Measurements from ENCODE around the gene ZNF143. TPM values are rescaled to one million over a fixed set of nuclear protein-coding genes. Genes with fewer than 3 reads are reported as not detected.

The ZNF143 gene
- total and polyA plus RNA-seq, 2 of the 4 experiments (the other 2 are of a cell fraction): 23.8 to 49.6 TPM

- dilution Hi-C loops (cut with HindIII; ENCODE audit: low sequenced_read_pairs, unreplicated experiment) (no loop called here), in situ Hi-C loops (cut with MboI; ENCODE audit: low sequenced_read_pairs) (no loop called here), intact Hi-C loops (cut with micrococcal nuclease) (no loop called here)
- DNase-seq: no peak
- H3K9me3 ChIP-seq (ENCODE audit: control insufficient read depth, insufficient read depth, low read length): no peaks in the 10 kb centered on the region
- H3K27ac ChIP-seq (ENCODE audit: insufficient read depth, low read length): no peak overlapping the region
- no peak overlapping the region for H3K23ac ChIP-seq (ENCODE audit: low read depth, low read length)
- no peak overlapping the region for H4K8ac ChIP-seq (ENCODE audit: low read depth in 2 of 2, low read length in 2 of 2)
- H3K9me1 ChIP-seq (ENCODE audit: insufficient read depth, low read length): peaks cover 3% of the 10 kb centered on the region
- ChIA-PET CTCF (interaction anchor here (0.7 kb wide), 1 partner anchor 39 kb away, joined by 3 read pairs; no protein-coding TSS in a partner anchor), POLR2A (ENCODE audit: unreplicated experiment) (interaction anchor here (0.6 kb wide), 1 partner anchor 781 kb away, joined by 3 read pairs; no protein-coding TSS in a partner anchor)
- H4K5ac ChIP-seq (ENCODE audit: low read depth, low read length): no peak overlapping the region
- no peak overlapping the region for H2BK20ac ChIP-seq (ENCODE audit: low read depth, low read length)
- H3K9ac ChIP-seq (ENCODE audit: low read depth, low read length): no peak overlapping the region
- peaks cover 7% of the 10 kb centered on the region for H3K4me1 ChIP-seq (ENCODE audit: control insufficient read depth, insufficient read depth, low read length)
- TF ChIP-seq MXI1 (IDR thresholded peaks at IDR 0.05; ENCODE audit: borderline replicate concordance, low read depth, low read length) (no peak), MAFK (IDR thresholded peaks at IDR 0.05; ENCODE audit: low read depth, low read length) (peak; percentile 34; the same call in 1 of the 2 replicates)
- no peaks in the 10 kb centered on the region for H4K20me1 ChIP-seq (ENCODE audit: insufficient read depth, low read length)
- BruUV-seq (replicated peaks): no TSS peak
- H2AK9ac ChIP-seq (replicated peaks; ENCODE audit: low read depth, low read length, poor library complexity): no peak overlapping the region
- H3K79me1 ChIP-seq (ENCODE audit: low read depth in 1 of 2, low read length in 2 of 2): peaks cover 0 to 7% of the 10 kb centered on the region in 2 experiments; a peak in 3 of 4 replicates
- no peak overlapping the region for H3K4ac ChIP-seq (ENCODE audit: low read depth, low read length)
- H3K14ac ChIP-seq (replicated peaks; ENCODE audit: low read depth, low read length): no peak overlapping the region
- WGBS, 2 experiments (ENCODE audit: extremely low coverage in 2 of 2, insufficient read length in 1 of 2): no CpG with 5 or more reads among the region's 1 CpG
- no peak overlapping the region for H3K56ac ChIP-seq (ENCODE audit: extremely low read depth, insufficient read depth, low read length)
- H2AFZ ChIP-seq (replicated peaks; ENCODE audit: low read length, poor library complexity): no peak overlapping the region
- no peak overlapping the region for H2BK5ac ChIP-seq (ENCODE audit: low read depth, low read length, poor library complexity, severe bottlenecking)
- H3K27me3 ChIP-seq (ENCODE audit: control insufficient read depth, insufficient read depth, low read length): no peaks in the 10 kb centered on the region
- no peak overlapping the region for H2BK15ac ChIP-seq (ENCODE audit: low read depth, low read length)
- no peak overlapping the region for H2BK120ac ChIP-seq (ENCODE audit: low read depth, low read length)
- no peak for ATAC-seq (ENCODE audit: low read depth)
- H2AK5ac ChIP-seq (ENCODE audit: low read depth, low read length): no peak overlapping the region
- no peak overlapping the region for H3K4me2 ChIP-seq (ENCODE audit: low read depth, low read length)
- H3K4me3 ChIP-seq (ENCODE audit: insufficient read depth, low read depth, low read length): no peak overlapping the region
- peaks cover 2% of the 10 kb centered on the region; the same call in 1 of the 2 replicates for H3K36me3 ChIP-seq (ENCODE audit: control insufficient read depth, insufficient read depth, low read length)
- no peak overlapping the region for H3K18ac ChIP-seq (ENCODE audit: low read depth, low read length)
- no peak overlapping the region for H4K91ac ChIP-seq (ENCODE audit: insufficient read depth, low read depth, low read length)
Observed at GRCh38 chr11:9528136-9528501, 67.3 kb downstream of the ZNF143 start.
